Measurements from ENCODE around the gene SLC39A12.

Gene SLC39A12

DNA sequence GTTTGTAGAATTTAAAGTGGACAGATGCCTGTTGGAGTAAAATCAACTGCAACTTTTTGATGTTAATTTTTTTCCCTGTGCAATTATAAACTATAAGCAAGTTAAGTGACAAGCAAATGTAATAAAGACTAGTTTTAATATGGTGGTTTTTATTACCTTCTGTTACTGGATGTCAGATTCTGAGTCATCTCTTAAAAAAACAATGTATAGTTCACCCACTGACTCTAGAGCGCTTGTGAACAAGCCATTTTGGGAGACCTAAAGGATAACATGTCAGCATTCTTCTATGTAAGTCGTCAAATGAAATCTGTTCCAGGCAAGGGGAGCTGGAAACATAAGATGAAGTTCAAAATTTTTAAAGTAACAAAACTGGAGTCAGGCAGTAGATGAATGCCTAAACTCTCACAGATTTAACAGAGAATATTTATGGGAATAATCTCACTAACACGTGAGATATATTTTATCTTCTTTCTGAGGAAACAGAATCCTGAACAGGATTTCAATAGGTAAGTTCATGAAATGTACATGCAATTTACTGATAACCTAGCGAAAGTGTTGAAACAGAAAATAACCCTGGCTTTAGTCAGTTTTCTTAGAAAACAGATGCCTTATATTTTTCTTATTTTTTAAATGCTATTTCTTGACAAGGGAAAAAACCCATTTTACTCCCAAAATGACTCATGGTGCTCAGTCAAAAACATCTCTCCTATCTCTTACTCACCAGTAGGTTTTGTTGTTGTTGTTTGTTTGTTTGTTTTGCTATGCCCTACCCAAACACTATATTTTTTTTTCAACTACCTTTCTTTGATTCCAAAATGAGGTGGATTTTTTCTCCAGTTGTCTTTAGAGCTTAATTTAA is 91.7 kb downstream of the SLC39A12 start:
- FAIRE-seq (no peak), DNase-seq (ENCODE audit: insufficient read length, low spot score) (no peak)

DNA sequence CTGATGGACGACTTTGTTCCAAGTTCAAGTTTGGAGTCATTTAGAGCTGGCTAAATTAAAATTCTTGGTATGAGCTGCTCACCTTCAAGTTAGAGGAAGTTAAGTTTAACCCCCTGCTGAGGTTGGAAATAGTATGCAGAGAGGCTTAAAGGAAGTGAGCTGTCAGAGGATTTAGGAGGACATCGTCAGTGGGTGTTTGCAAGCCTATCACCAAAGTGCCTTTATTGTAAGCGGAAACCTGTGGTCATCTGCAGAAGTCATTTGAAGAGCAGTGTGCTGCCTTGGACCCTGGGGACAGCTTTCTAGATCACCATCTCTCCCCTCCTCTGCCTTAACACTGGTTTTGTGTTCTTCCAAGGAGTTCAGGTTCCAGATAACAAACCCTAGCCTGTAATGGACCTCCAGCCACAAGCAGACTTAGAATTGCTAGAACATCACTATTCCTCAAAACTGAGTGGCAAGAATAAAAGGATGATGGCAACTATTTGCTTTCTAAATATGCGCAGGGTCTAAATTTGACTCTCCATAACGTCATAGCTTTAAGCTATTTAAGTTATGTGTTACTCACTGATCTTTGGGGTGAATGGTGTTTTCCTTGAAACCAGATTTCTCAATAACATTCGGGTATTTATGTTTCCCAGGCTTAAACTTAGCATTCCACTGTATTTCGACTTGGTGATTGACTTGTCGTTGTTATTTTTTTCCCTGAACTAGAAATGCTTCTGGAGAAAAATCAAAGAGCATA is 93.4 kb downstream of the SLC39A12 start:
- DNase-seq (ENCODE audit: insufficient read length, low spot score) (no peak), FAIRE-seq (no peak)

DNA sequence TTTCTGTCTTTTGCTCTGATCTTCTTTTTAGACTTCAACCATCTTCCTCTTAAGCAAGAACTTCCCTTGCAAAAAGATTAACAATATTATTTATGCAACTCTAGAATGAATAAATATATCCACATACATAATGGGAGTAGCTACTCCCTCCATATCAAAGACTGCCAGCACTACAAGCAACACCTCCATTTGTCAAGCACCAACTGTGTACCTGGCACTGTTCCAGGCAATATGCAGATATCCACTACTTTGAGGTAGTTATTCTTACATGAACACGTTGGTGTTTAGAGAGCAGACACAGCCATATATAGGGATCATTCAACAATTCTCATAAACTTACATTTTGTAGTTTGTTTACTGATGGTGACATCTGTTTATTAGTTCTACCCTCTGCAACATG is 104.9 kb downstream of the SLC39A12 start:
- no peak for FAIRE-seq

DNA sequence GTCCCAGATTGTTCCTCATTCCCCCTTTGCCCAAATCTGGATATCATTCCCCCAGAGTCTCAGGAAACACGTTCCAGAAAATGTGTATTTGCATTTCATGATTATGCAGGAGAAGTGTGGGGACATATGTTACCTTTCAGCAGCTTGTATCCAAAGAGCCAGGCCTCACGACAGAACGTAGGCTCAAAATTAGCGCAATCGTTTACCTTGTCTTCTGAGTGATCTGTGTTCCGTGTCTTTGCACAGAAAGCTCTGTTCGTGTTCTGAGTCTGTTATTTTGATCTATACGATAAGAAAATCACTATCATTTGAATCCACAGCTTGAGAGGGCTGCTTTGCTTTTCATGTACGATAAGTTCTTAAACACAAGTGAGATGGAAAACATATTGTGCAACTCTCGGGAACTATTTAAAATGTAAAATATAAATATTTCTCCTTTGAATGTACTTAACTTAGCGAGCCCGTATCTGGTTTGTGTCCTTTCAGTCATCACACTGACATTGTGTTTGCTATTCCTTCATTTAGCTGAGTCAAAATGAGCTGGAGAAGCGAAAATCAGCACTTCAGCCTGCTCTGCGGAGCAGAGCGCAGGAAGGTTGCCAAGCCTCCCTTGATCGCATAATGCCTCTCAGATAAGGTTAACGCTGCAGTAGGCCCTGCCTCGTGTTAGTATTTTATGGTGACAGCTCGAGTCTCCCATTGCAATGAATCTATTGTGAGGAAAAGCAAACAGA is 108.3 kb downstream of the SLC39A12 start:
- FAIRE-seq (no peak), DNase-seq (ENCODE audit: insufficient read length, low spot score) (no peak)

More for the DNA sequence above, 104.9 kb downstream of the SLC39A12 start:
- DNase-seq (ENCODE audit: insufficient read length, low spot score): no peak

DNA sequence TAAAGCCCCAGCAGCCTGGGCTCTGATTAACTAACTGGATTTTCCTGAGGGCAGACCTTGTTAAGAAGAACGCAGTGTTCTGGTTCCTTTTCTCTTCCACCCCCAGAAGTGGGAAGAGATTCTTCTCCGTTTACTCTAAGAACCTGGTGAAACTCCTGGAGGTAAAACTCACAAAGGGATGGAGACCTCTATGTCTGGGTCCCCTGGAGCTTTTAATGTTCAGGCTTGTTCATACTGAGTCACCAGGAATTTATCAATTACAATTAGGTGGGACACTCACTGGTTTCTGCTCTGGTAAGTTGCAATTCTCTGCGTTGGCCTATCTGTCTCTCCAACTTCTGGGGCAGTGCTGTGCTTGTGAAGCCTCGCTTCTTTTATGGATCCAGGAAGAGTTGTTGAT is 115.2 kb downstream of the SLC39A12 start:
- DNase-seq (ENCODE audit: insufficient read length, low spot score) (no peak), FAIRE-seq (no peak)

DNA sequence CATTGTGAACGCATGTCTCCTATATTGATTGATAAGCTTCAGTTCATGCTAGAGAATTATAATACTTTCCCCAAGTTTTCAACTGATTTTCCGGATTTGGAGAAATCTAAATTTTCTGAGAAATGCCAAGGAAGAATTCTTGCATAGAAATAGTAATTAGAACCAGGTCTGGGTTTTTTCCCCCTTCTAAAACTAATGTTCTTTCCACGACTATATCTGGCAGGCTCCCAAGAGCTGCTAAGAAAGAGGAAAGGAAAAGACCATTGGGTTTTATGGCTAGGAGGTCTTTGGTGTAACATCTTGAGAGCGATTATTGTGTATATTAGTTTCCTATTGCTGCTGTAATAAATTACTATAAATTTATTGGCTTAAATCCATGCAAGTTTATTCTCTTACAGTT is 116.7 kb downstream of the SLC39A12 start:
- DNase-seq (ENCODE audit: insufficient read length, low spot score): no peak
- no peak for FAIRE-seq

DNA sequence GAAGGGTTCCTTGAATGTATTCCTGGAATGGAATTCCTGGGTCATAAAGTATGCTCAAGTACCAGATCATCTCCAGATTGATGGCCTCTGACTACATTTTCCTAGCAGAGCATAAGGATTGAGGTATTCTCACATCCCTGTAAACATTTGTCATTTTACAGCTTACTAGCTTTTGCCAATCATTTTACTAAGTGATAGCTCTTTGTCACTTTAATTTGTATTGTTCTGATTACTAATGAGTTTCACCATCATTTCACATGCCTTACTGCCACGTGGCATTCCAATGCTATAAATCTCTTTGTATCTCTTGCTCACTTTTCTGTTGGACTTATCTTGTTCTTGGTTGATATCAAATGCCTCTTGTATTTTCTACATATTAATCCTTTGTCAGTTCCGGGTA is 119.9 kb downstream of the SLC39A12 start:
- FAIRE-seq (no peak), DNase-seq (ENCODE audit: insufficient read length, low spot score) (no peak)

DNA sequence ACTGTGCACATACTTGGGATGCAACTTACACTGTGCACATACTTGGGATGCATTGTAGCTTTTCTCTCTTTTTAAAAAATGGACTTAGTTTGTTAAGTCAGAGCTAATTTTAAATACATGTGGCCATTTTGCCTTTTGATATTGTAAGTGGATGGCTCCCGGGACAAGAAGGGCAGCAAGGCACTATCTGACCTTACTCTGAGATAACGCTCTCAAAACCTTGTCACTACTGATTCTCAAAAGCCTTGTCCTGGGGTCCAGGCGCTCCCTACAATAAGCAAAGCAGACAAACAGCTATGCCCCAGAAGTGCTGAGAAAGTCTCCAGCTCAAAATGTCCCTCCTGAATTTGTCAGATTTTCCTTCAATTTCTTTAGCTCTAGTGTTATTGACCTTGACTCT is 121.6 kb downstream of the SLC39A12 start:
- DNase-seq (ENCODE audit: insufficient read length, low spot score) (no peak), FAIRE-seq (no peak)

DNA sequence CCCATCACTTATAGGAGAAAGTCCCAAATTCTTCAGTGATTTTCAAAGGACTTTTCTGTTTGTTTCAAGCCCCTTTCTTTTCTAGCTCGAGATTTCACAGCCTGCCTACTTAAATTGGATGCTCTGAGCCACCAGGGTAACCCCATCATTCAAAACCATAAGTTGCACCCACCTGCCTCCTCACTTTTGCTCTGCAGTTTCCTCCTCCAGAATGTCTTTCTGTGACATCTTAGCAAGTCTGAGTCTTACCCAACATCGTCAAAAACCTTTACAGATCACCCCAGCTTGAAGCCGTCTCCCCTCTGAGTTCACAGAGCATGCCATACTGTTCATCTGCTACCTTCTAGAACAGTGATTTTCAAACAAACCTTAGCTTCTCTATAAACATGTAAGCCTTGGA is 124.2 kb downstream of the SLC39A12 start:
- DNase-seq (ENCODE audit: insufficient read length, low spot score): no peak
- no peak for FAIRE-seq

DNA sequence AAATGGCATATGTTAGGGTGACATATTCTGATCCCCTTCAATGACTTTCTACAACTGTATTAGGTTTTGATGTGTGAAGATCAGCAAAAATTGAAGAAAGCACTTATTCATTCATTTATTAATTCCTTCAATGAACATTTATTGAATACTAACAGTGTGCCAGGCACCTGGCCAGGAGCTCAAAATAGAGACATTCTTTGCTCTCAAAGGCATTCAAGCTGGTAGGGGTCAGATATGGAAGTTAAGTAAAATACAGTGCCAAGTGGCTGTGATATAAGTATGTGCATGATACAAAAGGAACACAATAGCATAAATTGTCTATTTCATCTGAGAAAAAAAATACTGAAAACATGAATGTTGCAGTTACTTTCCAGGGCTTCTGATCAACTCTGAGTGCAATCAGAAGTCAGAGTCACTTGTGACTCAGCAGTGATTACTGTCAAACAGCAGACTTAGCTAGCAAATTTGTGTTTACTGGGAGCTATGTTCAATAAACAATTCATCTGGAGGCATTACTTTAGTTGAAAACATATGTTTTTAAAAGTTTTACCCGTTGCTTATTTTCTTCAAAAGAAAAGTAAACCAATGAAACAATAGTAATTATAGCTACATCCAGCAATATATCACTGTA is 128.1 kb downstream of the SLC39A12 start:
- FAIRE-seq: no peak
- no peak for DNase-seq (ENCODE audit: insufficient read length, low spot score)

DNA sequence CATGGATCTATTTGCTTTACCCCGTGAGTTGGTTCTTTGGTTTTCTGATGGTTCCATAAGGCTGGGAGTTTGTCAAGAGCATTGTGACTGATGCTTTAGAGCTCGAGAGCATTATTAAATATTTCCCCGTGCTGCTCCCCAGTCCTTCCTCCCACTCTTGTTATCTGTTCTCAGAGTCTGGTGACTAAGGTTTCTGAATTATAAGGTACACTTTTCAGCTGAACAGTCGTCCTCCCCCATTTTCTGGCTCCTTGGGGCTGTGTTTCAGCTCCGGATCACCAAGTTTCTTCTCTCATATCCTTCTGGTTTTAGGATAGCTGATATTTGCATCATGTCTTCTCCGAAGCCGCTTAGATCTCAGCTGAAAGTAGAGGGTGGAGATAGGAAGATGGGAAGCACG is 130.7 kb downstream of the SLC39A12 start:
- DNase-seq (ENCODE audit: insufficient read length, low spot score) (no peak), FAIRE-seq (no peak)

DNA sequence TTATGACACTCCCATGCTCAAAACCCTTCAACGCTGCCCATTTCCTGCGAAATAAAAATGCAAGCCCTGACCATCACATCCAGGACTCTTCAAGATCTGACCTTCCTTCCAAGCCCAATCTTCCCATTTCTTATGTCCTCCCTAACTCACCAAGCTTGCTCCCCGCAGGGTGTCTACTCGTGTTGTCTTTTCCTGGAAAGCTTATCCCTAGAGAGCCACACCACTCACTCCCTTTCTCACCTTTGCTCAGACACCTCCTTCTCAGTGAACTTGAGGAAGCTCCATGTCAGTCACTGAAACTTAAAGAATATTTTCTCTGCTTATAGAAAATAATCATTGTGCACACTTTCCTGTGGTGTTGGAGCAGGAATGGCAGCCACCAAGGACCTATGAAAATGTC is 134.1 kb downstream of the SLC39A12 start:
- no peak for FAIRE-seq
- DNase-seq (ENCODE audit: insufficient read length, low spot score): no peak

DNA sequence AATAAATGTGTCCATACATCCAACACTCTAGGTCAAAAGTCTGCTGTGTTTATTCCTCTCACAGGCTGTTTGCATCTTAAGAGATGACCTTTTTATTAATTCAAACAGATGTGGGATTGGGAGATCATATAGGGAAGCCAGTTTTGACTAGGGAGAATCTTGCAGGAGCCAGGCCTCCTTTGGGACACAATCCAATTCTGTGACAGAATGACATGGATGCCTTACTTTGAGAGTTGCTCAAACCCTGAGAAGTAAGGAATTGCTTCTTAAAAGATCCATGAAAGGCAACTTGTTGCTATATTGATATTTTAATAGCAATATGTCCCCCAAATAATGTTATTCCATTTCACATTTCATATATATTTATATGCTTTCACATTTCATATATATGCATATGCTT is 135.0 kb downstream of the SLC39A12 start:
- FAIRE-seq (no peak), DNase-seq (ENCODE audit: insufficient read length, low spot score) (no peak)

DNA sequence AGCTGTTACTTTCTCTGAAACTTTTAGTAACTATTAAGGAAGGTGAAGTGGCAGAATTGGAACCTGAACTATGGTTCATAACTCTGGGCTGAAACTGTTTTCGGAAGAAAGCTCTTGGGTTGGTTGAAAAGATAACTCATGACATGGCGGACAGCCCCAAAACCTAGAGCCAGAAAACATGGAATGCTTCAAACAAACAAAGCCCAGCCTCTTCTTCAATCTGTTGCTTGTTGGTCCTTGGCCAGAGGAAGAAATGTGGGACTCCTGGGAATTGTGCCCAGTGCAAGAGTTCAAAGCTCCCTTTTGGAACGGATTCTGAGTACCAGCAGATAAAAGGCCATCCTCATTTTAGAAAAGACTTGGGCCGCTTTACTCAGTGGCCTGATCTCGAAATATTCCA is 135.6 kb downstream of the SLC39A12 start:
- no peak for DNase-seq (ENCODE audit: insufficient read length, low spot score)

More for the DNA sequence above, 135.6 kb downstream of the SLC39A12 start:
- FAIRE-seq: no peak
